Testis (tissue), 2 donors: ENCODE measurements around the gene SYAP1.

Experiments used
- CTCF ChIP-seq, 3 experiments: fragments of 450-650 bp in 2 of 3; fragments of 200-600 bp in 1 of 3; sonication (generic) in 1 of 3; IDR thresholded peaks; one replicate each; pipeline ENCODE4 v1.5.1; 2016 to 2019; ENCODE audit warnings: antibody characterized with exemption in 3 of 3, mild to moderate bottlenecking in 2 of 3, moderate library complexity in 1 of 3
- POLR2A ChIP-seq: fragments of 450-650 bp; IDR thresholded peaks from one replicate; pipeline ENCODE4 v1.6.1; 2017; ENCODE audit warnings: antibody characterized with exemption, mild to moderate bottlenecking, moderate library complexity

- TF ChIP-seq CTCF (IDR thresholded peaks at IDR 0.05) = no peak
- TF ChIP-seq POLR2A = no peak
These were observed 37.3 kb downstream of the SYAP1 start for GRCh38 chrX:16756724-16757123.
